GM18498 (cell line): Measurements from ENCODE around the gene VCAN.
"Not testable (repeated sequence)": the region's sequence is repeated elsewhere in the genome, so short reads cannot be mapped to it uniquely, and the experiment has no call there.

Source experiments
- ATAC-seq: cut with Tn5 transposase; IDR thresholded peaks from one replicate; pipeline ENCODE4 v1.9.1; 2021; ENCODE audit warnings: mild to moderate bottlenecking, moderate library complexity; ENCODE audit not compliant: unreplicated experiment

The VCAN gene

GRCh38 chr5:83471405-83472212, at the start of gene VCAN:
VCAN (plus strand) TSS chr5:83471744; CDS start chr5:83483519, 11,775 bp downstream.
- ATAC-seq: no peak

GRCh38 chr5:83422284-83422683, 49.3 kb upstream of the VCAN start:
- ATAC-seq: no peak

- peak; percentile 46 for ATAC-seq
Measured at GRCh38 chr5:83426855-83427254, 44.7 kb upstream of the VCAN start.

- no peak for ATAC-seq
Measured at GRCh38 chr5:83428126-83428525, 43.4 kb upstream of the VCAN start.

- ATAC-seq: no peak
Measured at GRCh38 chr5:83428890-83429289, 42.7 kb upstream of the VCAN start.

- peak; percentile 77 for ATAC-seq
Measured at GRCh38 chr5:83430130-83431010, 41.2 kb upstream of the VCAN start.

GRCh38 chr5:83433891-83434290, 37.7 kb upstream of the VCAN start:
- no peak for ATAC-seq

- ATAC-seq: no peak
Measured at GRCh38 chr5:83434946-83435345, 36.6 kb upstream of the VCAN start.

GRCh38 chr5:83436276-83436675, 35.3 kb upstream of the VCAN start:
- no peak for ATAC-seq

- ATAC-seq: not testable (repeated sequence)
Measured at GRCh38 chr5:83437697-83438096, 33.8 kb upstream of the VCAN start.

- no peak for ATAC-seq
Measured at GRCh38 chr5:83440826-83441225, 30.7 kb upstream of the VCAN start.

- ATAC-seq: peak; percentile 93
Measured at GRCh38 chr5:83441747-83442146, 29.8 kb upstream of the VCAN start.

- ATAC-seq: no peak
Measured at GRCh38 chr5:83443534-83443933, 28.0 kb upstream of the VCAN start.

- no peak for ATAC-seq
Measured at GRCh38 chr5:83444445-83444844, 27.1 kb upstream of the VCAN start.

GRCh38 chr5:83446253-83446947, 25.1 kb upstream of the VCAN start:
- ATAC-seq: no peak

- ATAC-seq: no peak
Measured at GRCh38 chr5:83447533-83447932, 24.0 kb upstream of the VCAN start.

- ATAC-seq: no peak
Measured at GRCh38 chr5:83450183-83450966, 21.2 kb upstream of the VCAN start.

GRCh38 chr5:83450967-83451248, 20.6 kb upstream of the VCAN start:
- ATAC-seq: no peak

- no peak for ATAC-seq
Measured at GRCh38 chr5:83451955-83452354, 19.6 kb upstream of the VCAN start.

- ATAC-seq: no peak
Measured at GRCh38 chr5:83453937-83454336, 17.6 kb upstream of the VCAN start.

- ATAC-seq: no peak
Measured at GRCh38 chr5:83464261-83464660, 7.3 kb upstream of the VCAN start.
